ENCODE data around the gene CACNB4. TPM values are rescaled to one million over a fixed set of nuclear protein-coding genes. Genes with fewer than 3 reads are reported as not detected.

CACNB4 gene
- total and polyA plus RNA-seq, 2 of the 4 experiments (the other 2 are of a cell fraction) = 0.12 to 0.36 TPM

- no peak overlapping the region for H2BK15ac ChIP-seq (ENCODE audit: low read depth, low read length)
- BruUV-seq (replicated peaks) = no TSS peak
- in situ Hi-C loops (cut with MboI; ENCODE audit: low sequenced_read_pairs) = loop anchor here (10.0 kb wide), 1 partner anchor 598 kb away; no protein-coding TSS in a partner anchor
These were observed 62.0 kb downstream of the CACNB4 start for GRCh38 chr2:152036611-152037469.

More at GRCh38 chr2:152036611-152037469, 62.0 kb downstream of the CACNB4 start:
- peaks cover 22% of the 10 kb centered on the region for H3K27me3 ChIP-seq (ENCODE audit: control insufficient read depth, insufficient read depth, low read length)
- H3K23ac ChIP-seq (ENCODE audit: low read depth, low read length) = no peak overlapping the region
- no peaks in the 10 kb centered on the region for H4K20me1 ChIP-seq (ENCODE audit: insufficient read depth, low read length)
- POLR2A ChIA-PET (ENCODE audit: unreplicated experiment) = no interaction called here
- peak; percentile 71 for DNase-seq
- H2AK5ac ChIP-seq (ENCODE audit: low read depth, low read length) = no peak overlapping the region
- dilution Hi-C loops (cut with HindIII; ENCODE audit: low sequenced_read_pairs, unreplicated experiment) = no loop called here
- TF ChIP-seq ELK1 (IDR thresholded peaks at IDR 0.05; ENCODE audit: borderline replicate concordance, low read depth, low read length) (no peak), CEBPB (IDR thresholded peaks at IDR 0.05; ENCODE audit: low read depth, low read length) (no peak), SMC3 (IDR thresholded peaks at IDR 0.05; ENCODE audit: low read depth, low read length) (peak; percentile 80), RAD21 (IDR thresholded peaks at IDR 0.05; ENCODE audit: low read length) (peak; percentile 86), CTCF (conservative IDR thresholded peaks at IDR 0.05; ENCODE audit: low read depth, low read length) (peak; percentile 87)
- H3K18ac ChIP-seq (ENCODE audit: low read depth, low read length) = no peak overlapping the region
- no peak overlapping the region for H3K56ac ChIP-seq (ENCODE audit: extremely low read depth, insufficient read depth, low read length)
- H3K9me1 ChIP-seq (ENCODE audit: insufficient read depth, low read length) = no peaks in the 10 kb centered on the region
- ATAC-seq (ENCODE audit: low read depth) = peak; percentile 97
- WGBS, 2 experiments (ENCODE audit: extremely low coverage in 2 of 2, insufficient read length in 1 of 2) = 83% methylated on average over 1 of the region's 10 CpGs; no CpG with 5 or more reads in 1 of the 2 experiments
- H2BK20ac ChIP-seq (ENCODE audit: low read depth, low read length) = no peak overlapping the region
- intact Hi-C loops (cut with micrococcal nuclease) = loop anchor here (1.0 to 10.0 kb wide), 5 partner anchors 130 to 1478 kb away; partner anchors contain the start of genes FMNL2 and STAM2
- H2AFZ ChIP-seq (replicated peaks; ENCODE audit: low read length, poor library complexity) = no peak overlapping the region
- H3K4me1 ChIP-seq (ENCODE audit: control insufficient read depth, insufficient read depth, low read length) = no peaks in the 10 kb centered on the region; the same call in 1 of the 2 replicates
- CTCF ChIA-PET = interaction anchor here (0.5 to 2.0 kb wide), 8 partner anchors 8 to 179 kb away, joined by 3 to 9 read pairs (median 5); no protein-coding TSS in a partner anchor
- H2BK5ac ChIP-seq (ENCODE audit: low read depth, low read length, poor library complexity, severe bottlenecking) = no peak overlapping the region
- no peaks in the 10 kb centered on the region for H3K79me1 ChIP-seq (ENCODE audit: low read depth in 1 of 2, low read length in 2 of 2)
- H2BK120ac ChIP-seq (ENCODE audit: low read depth, low read length) = no peak overlapping the region
- no peak overlapping the region for H3K4me3 ChIP-seq (ENCODE audit: insufficient read depth, low read depth, low read length)
- H3K4me2 ChIP-seq (ENCODE audit: low read depth, low read length) = no peak overlapping the region
- no peaks in the 10 kb centered on the region for H3K36me3 ChIP-seq (ENCODE audit: control insufficient read depth, insufficient read depth, low read length)
- H4K91ac ChIP-seq (ENCODE audit: insufficient read depth, low read depth, low read length) = no peak overlapping the region
- H3K9ac ChIP-seq (ENCODE audit: low read depth, low read length) = no peak overlapping the region
- no peak overlapping the region for H2AK9ac ChIP-seq (replicated peaks; ENCODE audit: low read depth, low read length, poor library complexity)
- no peak overlapping the region for H3K27ac ChIP-seq (ENCODE audit: insufficient read depth, low read length)
- no peaks in the 10 kb centered on the region for H3K9me3 ChIP-seq (ENCODE audit: control insufficient read depth, insufficient read depth, low read length)
- H3K4ac ChIP-seq (ENCODE audit: low read depth, low read length) = no peak overlapping the region
- no peak overlapping the region for H4K8ac ChIP-seq (ENCODE audit: low read depth in 2 of 2, low read length in 2 of 2)
- H3K14ac ChIP-seq (replicated peaks; ENCODE audit: low read depth, low read length) = no peak overlapping the region
- no peak overlapping the region for H4K5ac ChIP-seq (ENCODE audit: low read depth, low read length)
